ENCODE measurements around the gene NOVA2. TPM values are rescaled to one million over a fixed set of nuclear protein-coding genes. Genes with fewer than 3 reads are reported as not detected.

Gene NOVA2
- total and polyA plus RNA-seq, 8 donors, result 6.4 to 13.9 (median 11.5) TPM

DNA sequence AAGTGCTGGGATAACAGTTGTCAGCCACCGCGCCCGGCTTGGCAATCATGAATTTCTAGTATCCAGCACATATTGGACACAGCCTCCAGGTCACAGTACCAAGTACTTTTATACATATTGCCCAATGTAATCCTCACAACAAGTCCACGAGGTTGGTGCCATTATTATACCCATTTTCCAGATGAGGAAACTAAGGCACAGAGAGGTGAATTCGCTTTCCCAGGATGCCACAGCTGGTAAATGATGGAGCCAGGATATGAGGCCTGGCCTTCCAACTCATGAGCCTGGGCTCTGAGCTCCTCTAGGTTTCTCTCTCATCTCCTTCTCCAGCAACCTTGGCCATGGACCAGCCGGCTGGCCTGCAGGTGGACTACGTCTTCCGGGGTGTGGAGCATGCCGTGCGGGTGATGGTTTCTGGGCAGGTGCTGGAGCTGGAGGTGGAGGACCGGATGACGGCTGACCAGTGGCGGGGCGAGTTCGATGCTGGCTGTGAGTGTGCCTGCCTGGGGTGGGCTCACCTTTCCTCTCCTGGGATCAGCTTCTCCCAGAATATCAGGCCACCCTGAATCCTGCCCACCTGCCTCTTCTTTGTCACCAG is 29.1 kb upstream of the NOVA2 start:
- peaks cover 0 to 19% of the 10 kb centered on the region in 2 donors for H3K27me3 ChIP-seq
- H3K9me3 ChIP-seq, result no peaks in the 10 kb centered on the region
- peaks cover 0 to 11% of the 10 kb centered on the region in 2 donors for H3K4me1 ChIP-seq
- TF ChIP-seq, protein P1, sequence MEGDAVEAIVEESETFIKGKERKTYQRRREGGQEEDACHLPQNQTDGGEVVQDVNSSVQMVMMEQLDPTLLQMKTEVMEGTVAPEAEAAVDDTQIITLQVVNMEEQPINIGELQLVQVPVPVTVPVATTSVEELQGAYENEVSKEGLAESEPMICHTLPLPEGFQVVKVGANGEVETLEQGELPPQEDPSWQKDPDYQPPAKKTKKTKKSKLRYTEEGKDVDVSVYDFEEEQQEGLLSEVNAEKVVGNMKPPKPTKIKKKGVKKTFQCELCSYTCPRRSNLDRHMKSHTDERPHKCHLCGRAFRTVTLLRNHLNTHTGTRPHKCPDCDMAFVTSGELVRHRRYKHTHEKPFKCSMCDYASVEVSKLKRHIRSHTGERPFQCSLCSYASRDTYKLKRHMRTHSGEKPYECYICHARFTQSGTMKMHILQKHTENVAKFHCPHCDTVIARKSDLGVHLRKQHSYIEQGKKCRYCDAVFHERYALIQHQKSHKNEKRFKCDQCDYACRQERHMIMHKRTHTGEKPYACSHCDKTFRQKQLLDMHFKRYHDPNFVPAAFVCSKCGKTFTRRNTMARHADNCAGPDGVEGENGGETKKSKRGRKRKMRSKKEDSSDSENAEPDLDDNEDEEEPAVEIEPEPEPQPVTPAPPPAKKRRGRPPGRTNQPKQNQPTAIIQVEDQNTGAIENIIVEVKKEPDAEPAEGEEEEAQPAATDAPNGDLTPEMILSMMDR (IDR thresholded peaks at IDR 0.05), result no peak
- no peak overlapping the region for H3K4me3 ChIP-seq
- peaks cover 0 to 28% of the 10 kb centered on the region in 2 donors for H3K36me3 ChIP-seq
- DNase-seq (peak in 1 of 4 donors; percentile 62), ATAC-seq (no peak)
- no peak overlapping the region for H3K27ac ChIP-seq
- intact Hi-C loops (cut with DNase I), result no loop called here

GRCh38 chr19:46000491-46001246 is 27.0 kb upstream of the NOVA2 start:
- ATAC-seq (peak; percentile 95), DNase-seq (peak in 1 of 4 donors; percentile 83)
- Histone ChIP-seq H3K9me3 (no peaks in the 10 kb centered on the region), H3K27me3 (peaks cover 0 to 19% of the 10 kb centered on the region in 2 donors), H3K27ac (no peak overlapping the region), H3K4me1 (peaks cover 0 to 25% of the 10 kb centered on the region in 2 donors), H3K36me3 (peaks cover 0 to 19% of the 10 kb centered on the region in 2 donors), H3K4me3 (no peak overlapping the region)
- intact Hi-C loops (cut with DNase I), result no loop called here
- TF ChIP-seq, protein P1 (IDR thresholded peaks at IDR 0.05), result no peak

DNA sequence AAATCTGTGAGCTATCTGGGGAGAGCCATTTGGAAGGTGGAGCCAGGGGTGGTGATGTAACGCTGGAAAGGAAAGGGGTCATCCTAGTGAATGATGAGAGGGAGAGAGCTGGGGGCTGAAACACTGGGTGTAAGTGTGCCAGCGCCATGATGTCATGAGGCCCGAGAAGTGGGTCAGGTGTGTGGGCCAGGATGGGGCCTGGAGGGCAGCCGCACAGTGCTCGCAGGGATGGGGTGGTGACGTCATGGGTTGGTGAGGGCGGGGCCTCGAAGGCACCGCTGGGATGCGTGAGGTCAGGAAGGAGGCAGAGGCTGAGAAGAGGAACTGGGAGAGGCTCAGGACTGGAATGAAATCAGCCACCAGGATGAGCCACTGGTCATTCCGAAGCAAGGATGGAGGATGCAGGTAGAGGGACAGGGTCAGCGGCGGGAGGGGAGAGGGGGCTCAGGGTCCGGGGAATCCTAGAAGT is 26.0 kb upstream of the NOVA2 start:
- H3K4me3 ChIP-seq, result no peak overlapping the region

DNA sequence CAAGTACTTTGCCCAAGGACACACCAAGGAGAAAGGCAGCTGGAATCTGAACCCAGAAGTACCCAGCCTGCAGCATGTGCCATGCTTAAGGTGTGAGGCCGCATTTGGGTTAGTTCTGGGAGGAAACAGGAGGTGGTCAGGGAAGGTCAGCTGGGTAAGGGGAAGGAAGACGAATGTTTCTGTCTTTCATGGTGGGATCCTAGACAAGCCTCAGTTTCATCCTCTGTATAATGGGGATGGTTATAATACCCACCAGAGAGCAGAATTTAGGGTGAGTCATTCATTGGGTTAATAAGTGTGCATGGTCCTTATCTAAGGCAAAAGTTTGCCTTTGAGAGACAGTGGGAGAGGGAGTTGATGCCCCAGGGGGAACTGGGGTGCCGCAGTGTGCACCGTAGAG is 25.2 kb upstream of the NOVA2 start:
- intact Hi-C loops (cut with DNase I), result no loop called here

More for the DNA sequence above, 26.0 kb upstream of the NOVA2 start:
- peaks cover 0 to 17% of the 10 kb centered on the region in 2 donors for H3K36me3 ChIP-seq
- H3K27me3 ChIP-seq, result peaks cover 0 to 19% of the 10 kb centered on the region in 2 donors
- H3K27ac ChIP-seq, result no peak overlapping the region
- no peaks in the 10 kb centered on the region for H3K9me3 ChIP-seq
- peak in 1 of 4 donors; percentile 79 for DNase-seq
- TF ChIP-seq, protein P1 (IDR thresholded peaks at IDR 0.05), result no peak
- no peak for ATAC-seq
- H3K4me1 ChIP-seq, result peaks cover 0 to 26% of the 10 kb centered on the region in 2 donors
- intact Hi-C loops (cut with DNase I), result no loop called here

More for the DNA sequence above, 25.2 kb upstream of the NOVA2 start:
- H3K27ac ChIP-seq, result no peak overlapping the region
- H3K36me3 ChIP-seq, result peaks cover 0 to 13% of the 10 kb centered on the region in 2 donors
- TF ChIP-seq, protein P1 (IDR thresholded peaks at IDR 0.05), result no peak
- no peaks in the 10 kb centered on the region for H3K9me3 ChIP-seq
- ATAC-seq, result no peak
- DNase-seq, result no peak
- H3K4me1 ChIP-seq, result peaks cover 0 to 30% of the 10 kb centered on the region in 2 donors
- peaks cover 0 to 19% of the 10 kb centered on the region in 2 donors for H3K27me3 ChIP-seq
- H3K4me3 ChIP-seq, result no peak overlapping the region

Data from left lung (tissue), 10 donors.